22Rv1 (cell line): ENCODE results near the gene ATF6B.

Experiments
- CTCF ChIP-seq: fragments of 450-650 bp; IDR thresholded peaks from 2 replicates; pipeline ENCODE4 v1.5.1; 2017; ENCODE audit warnings: mild to moderate bottlenecking
- ZFX ChIP-seq: fragments of 450-650 bp; IDR thresholded peaks from 2 replicates; pipeline ENCODE4 v1.6.1; 2017; ENCODE audit warnings: antibody characterized with exemption, borderline replicate concordance

- TF ChIP-seq CTCF: no peak
- TF ChIP-seq ZFX: no peak
Observed at GRCh38 chr6:32075781-32076180, 52.3 kb downstream of the ATF6B start.
